Measurements from ENCODE around the gene TMEM229B. TPM values are rescaled to one million over a fixed set of nuclear protein-coding genes. Genes with fewer than 3 reads are reported as not detected.

TMEM229B gene
- total and polyA plus RNA-seq, 2 of the 4 experiments (the other 2 are of a cell fraction), result under 0.01 TPM; not detected in 1

GRCh38 chr14:67421356-67422224 is 66.9 kb downstream of the TMEM229B start:
- 78% methylated on average over 2 of the region's 11 CpGs; no CpG with 5 or more reads in 1 of the 2 experiments for WGBS, 2 experiments (ENCODE audit: extremely low coverage in 2 of 2, insufficient read length in 1 of 2)
- H4K20me1 ChIP-seq (ENCODE audit: insufficient read depth, low read length), result no peaks in the 10 kb centered on the region; the same call in 1 of the 2 replicates
- ChIA-PET POLR2A (ENCODE audit: unreplicated experiment) (no interaction called here), CTCF (no interaction called here)
- intact Hi-C loops (cut with micrococcal nuclease), result no loop called here
- no peak overlapping the region for H4K5ac ChIP-seq (ENCODE audit: low read depth, low read length)
- no peak overlapping the region for H3K4ac ChIP-seq (ENCODE audit: low read depth, low read length)
- H3K4me2 ChIP-seq (ENCODE audit: low read depth, low read length), result no peak overlapping the region
- peaks cover 12% of the 10 kb centered on the region; the same call in 1 of the 2 replicates for H3K9me1 ChIP-seq (ENCODE audit: insufficient read depth, low read length)
- dilution Hi-C loops (cut with HindIII; ENCODE audit: low sequenced_read_pairs, unreplicated experiment), result no loop called here
- TF ChIP-seq RCOR1 (IDR thresholded peaks at IDR 0.05; ENCODE audit: insufficient replicate concordance, low read length) (no peak), MXI1 (IDR thresholded peaks at IDR 0.05; ENCODE audit: borderline replicate concordance, low read depth, low read length) (no peak), BHLHE40 (IDR thresholded peaks at IDR 0.05; ENCODE audit: low read depth, low read length) (no peak), MAFK (IDR thresholded peaks at IDR 0.05; ENCODE audit: low read depth, low read length) (no peak), POLR2A (IDR thresholded peaks at IDR 0.05; ENCODE audit: low read depth, low read length) (no peak), CEBPB (IDR thresholded peaks at IDR 0.05; ENCODE audit: low read depth, low read length) (no peak), RAD21 (IDR thresholded peaks at IDR 0.05; ENCODE audit: low read length) (no peak), CTCF (conservative IDR thresholded peaks at IDR 0.05; ENCODE audit: low read depth, low read length) (no peak)
- no peak overlapping the region for H2BK15ac ChIP-seq (ENCODE audit: low read depth, low read length)
- H3K27ac ChIP-seq (ENCODE audit: insufficient read depth, low read length), result no peak overlapping the region
- no peak overlapping the region for H4K91ac ChIP-seq (ENCODE audit: insufficient read depth, low read depth, low read length)
- no peak overlapping the region for H3K14ac ChIP-seq (replicated peaks; ENCODE audit: low read depth, low read length)
- H3K9me3 ChIP-seq (ENCODE audit: control insufficient read depth, insufficient read depth, low read length), result no peaks in the 10 kb centered on the region
- no peak overlapping the region for H2BK120ac ChIP-seq (ENCODE audit: low read depth, low read length)
- no peak overlapping the region for H3K23ac ChIP-seq (ENCODE audit: low read depth, low read length)
- H2BK5ac ChIP-seq (ENCODE audit: low read depth, low read length, poor library complexity, severe bottlenecking), result no peak overlapping the region
- no peak overlapping the region for H2AK9ac ChIP-seq (replicated peaks; ENCODE audit: low read depth, low read length, poor library complexity)
- no peak overlapping the region for H2AK5ac ChIP-seq (ENCODE audit: low read depth, low read length)
- H3K4me3 ChIP-seq (ENCODE audit: insufficient read depth, low read depth, low read length), result no peak overlapping the region
- H4K8ac ChIP-seq (ENCODE audit: low read depth in 2 of 2, low read length in 2 of 2), result no peak overlapping the region
- BruUV-seq (replicated peaks), result no TSS peak
- no peak overlapping the region for H2BK20ac ChIP-seq (ENCODE audit: low read depth, low read length)
- ATAC-seq (ENCODE audit: low read depth) (no peak), DNase-seq (no peak)
- peaks cover 4% of the 10 kb centered on the region; the same call in 1 of the 2 replicates for H3K27me3 ChIP-seq (ENCODE audit: control insufficient read depth, insufficient read depth, low read length)
- 0 out of 2 replicates have a peak, but pooled peaks cover 2% of the 10 kb centered on the region for H3K4me1 ChIP-seq (ENCODE audit: control insufficient read depth, insufficient read depth, low read length)
- H3K9ac ChIP-seq (ENCODE audit: low read depth, low read length), result no peak overlapping the region
- no peak overlapping the region for H3K56ac ChIP-seq (ENCODE audit: extremely low read depth, insufficient read depth, low read length)
- H3K79me1 ChIP-seq (ENCODE audit: low read depth in 1 of 2, low read length in 2 of 2), result no peaks in the 10 kb centered on the region
- no peak overlapping the region for H2AFZ ChIP-seq (replicated peaks; ENCODE audit: low read length, poor library complexity)
- in situ Hi-C loops (cut with MboI; ENCODE audit: low sequenced_read_pairs), result no loop called here
- no peaks in the 10 kb centered on the region for H3K36me3 ChIP-seq (ENCODE audit: control insufficient read depth, insufficient read depth, low read length)
- no peak overlapping the region for H3K18ac ChIP-seq (ENCODE audit: low read depth, low read length)
